Measurements from ENCODE around the gene SLC15A4. TPM values are rescaled to one million over a fixed set of nuclear protein-coding genes. Genes with fewer than 3 reads are reported as not detected.

SLC15A4 gene
- total RNA-seq, 4 donors from 2014 or later: 20.8 to 50.3 (median 43.6) TPM

DNA sequence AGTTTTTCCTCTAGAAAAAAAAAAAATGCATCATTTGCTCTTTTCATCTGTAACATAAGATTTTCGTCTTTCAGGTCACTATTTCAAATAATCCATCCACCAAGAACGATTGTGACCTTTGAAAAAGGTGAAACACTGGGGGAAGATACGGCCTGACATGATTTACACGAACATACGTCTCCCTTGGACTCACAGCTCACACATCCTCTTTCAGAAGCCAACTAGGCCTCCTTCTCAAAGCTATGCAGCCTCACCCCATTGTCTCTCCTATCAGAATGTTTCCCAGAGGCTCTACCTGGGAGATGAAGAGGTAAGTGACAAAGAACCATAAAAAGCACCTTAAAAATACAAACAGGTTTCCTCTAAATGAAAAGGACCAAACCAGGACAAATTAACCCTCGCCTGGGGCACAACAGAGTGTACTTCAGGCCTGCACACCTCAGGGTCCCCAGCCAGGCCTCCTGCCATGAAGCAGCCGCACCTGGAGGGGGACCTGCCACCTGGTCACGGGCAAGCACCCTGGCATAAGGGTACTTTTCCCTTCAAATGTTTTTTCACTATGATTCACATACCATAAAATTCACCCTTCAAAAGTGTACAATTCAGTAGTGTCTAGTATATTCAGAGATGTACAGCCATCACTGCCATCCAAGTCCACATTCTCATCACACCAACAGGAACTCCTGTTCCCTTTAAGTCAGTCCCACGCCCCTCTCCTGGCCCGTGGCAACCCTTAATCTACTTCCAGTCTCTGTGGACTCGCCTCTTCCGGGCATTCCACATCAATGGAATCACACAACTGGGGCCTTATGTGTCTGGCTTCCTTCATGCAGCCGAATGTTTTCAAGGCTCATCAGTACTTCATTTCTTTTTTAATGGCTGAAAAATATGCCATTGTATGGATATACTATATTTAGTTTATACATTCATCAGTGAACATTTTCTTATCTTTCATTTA, 5.4 kb downstream of the SLC15A4 start:
- TF ChIP-seq, protein P1, sequence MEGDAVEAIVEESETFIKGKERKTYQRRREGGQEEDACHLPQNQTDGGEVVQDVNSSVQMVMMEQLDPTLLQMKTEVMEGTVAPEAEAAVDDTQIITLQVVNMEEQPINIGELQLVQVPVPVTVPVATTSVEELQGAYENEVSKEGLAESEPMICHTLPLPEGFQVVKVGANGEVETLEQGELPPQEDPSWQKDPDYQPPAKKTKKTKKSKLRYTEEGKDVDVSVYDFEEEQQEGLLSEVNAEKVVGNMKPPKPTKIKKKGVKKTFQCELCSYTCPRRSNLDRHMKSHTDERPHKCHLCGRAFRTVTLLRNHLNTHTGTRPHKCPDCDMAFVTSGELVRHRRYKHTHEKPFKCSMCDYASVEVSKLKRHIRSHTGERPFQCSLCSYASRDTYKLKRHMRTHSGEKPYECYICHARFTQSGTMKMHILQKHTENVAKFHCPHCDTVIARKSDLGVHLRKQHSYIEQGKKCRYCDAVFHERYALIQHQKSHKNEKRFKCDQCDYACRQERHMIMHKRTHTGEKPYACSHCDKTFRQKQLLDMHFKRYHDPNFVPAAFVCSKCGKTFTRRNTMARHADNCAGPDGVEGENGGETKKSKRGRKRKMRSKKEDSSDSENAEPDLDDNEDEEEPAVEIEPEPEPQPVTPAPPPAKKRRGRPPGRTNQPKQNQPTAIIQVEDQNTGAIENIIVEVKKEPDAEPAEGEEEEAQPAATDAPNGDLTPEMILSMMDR (IDR thresholded peaks at IDR 0.05): no peak
- no peak for ATAC-seq (ENCODE audit: low FRiP score)
- DNase-seq (ENCODE audit: low spot score): no peak

DNA sequence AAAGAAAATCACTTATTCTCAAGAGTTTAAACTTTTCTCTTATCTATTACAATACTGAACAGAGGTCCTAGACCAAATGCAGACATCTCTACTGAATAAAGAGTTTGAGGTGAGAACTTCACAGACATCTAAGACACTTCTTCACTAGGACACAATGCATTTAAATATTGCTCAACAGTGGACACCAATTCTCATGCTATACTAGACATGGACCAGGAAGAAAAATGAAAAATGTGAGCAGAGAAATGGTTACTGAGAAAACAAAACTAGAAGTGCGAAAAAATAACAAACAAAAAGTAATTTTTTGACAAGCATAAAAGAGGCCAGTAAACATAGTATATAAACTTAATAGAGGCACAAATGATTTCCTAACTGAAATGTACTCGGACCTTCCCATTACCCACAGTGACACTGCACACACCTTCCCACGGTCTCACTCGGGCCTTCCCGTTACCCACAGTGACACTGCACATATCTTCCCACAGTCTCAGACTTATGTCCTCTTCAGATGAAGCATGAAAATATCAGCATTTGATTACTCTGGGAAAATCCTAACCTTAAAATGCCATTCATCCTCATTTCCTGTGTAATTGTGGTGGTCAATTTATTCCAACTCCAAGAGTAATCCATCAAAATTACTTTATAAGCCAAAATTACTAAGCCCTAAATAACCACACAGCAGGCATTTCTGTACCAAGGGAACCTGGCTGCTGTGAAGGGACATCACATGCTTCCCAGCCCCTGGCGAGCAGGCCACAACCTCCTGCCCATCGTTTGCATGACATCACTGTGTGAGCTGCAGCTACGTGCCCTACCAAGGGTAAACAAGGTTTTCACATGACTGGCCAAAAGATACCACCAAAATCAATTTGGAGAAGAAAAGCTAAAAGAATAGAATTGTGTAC, 6.4 kb downstream of the SLC15A4 start:
- DNase-seq (ENCODE audit: low spot score): no peak
- TF ChIP-seq, protein P1 (IDR thresholded peaks at IDR 0.05): no peak
- ATAC-seq (ENCODE audit: low FRiP score): no peak

DNA sequence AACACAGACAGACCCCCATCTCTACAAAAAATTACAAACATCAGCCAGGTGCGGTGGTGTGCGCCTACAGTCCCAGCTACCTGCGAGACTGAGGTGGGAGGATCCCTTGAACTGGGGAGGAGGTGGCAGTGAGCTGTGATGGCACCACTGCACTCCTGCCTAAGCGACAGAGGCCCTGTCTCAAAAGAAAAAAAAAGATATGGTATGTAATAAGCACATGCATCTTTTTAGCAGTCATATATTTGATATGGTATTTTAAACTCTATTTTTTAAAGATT, 7.2 kb downstream of the SLC15A4 start:
- DNase-seq (ENCODE audit: low spot score): no peak
- no peak for ATAC-seq (ENCODE audit: low FRiP score)
- TF ChIP-seq, protein P1 (IDR thresholded peaks at IDR 0.05): no peak

DNA sequence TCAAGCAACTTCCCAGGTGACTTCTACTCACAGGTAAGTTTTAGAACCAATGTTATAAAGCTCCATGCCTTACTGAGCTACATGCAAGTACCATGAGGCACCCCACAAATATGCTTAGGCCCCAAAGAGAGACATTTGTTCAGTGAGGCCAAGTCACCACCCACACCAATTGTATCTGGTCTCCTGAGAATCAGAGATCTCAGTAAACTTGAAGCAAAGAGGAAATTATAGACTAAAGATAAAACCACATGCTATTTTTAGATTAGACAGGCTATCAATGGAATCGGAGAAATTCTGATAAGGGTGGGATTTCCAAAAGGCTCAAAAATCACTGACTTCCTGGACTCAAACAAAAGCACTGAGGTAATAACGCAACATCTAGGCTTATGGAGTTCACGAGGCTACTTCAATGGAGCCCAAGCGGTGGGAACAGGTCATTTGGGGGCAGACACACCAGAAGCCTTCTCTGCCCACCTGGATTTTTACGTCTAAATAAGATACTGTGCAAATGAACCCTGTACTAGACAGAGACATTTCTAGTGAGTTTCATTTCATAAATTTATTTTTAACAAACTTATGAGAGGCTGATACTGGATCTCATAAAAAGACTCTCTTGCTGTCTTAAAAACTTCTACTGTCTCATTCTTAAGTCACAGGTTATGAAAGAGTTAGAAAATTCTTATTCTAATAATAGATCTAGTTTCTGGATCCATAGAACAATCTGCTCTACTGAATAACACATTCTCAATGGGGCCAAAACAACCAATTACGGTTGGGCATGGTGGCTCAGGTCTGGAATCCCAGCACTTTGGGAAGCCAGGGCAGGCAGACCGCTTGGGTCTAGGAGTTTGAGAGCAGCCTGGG, 7.7 kb downstream of the SLC15A4 start:
- no peak for ATAC-seq (ENCODE audit: low FRiP score)
- DNase-seq (ENCODE audit: low spot score): no peak
- TF ChIP-seq, protein P1 (IDR thresholded peaks at IDR 0.05): no peak

DNA sequence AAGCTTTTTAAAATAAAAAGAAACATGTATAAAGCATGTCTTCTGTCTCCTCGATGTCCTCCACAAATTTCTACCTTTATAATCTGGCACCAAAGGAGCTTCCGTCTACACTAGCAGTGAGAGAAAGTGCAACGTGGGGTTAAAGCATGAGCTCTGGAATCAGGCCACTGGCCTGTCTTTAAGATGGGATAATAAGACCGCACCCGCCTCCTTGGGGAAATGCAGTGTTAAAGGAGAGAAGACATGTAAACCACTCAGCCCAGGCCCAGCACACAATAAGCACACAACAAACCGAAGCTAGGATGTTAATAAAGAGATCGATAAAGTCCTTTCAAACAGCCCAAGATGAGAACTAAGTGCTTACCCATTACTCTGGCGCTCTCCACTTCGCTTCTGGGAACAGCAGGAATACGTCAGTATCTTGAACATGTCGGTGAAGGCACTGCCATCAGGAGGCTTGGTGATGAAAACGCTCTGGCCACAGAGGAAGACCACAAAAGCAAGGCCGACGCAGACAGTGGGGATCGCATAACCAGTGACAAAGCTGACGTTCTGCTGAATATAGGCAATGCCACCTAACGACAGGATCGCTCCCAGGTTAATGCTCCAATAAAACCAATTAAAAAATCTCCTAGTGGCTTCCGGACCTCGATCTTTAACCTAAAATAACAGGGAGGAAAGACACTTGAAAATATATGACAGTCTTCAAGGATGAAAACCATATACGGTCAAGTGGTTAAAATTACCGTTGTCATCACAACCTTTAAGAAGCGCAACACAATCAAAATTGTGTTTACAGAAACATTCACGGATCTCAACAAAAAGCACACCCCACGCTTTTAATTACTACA, 9.1 kb downstream of the SLC15A4 start:
- ATAC-seq (ENCODE audit: low FRiP score) (no peak), DNase-seq (ENCODE audit: low spot score) (no peak)
- TF ChIP-seq, protein P1 (IDR thresholded peaks at IDR 0.05): no peak

DNA sequence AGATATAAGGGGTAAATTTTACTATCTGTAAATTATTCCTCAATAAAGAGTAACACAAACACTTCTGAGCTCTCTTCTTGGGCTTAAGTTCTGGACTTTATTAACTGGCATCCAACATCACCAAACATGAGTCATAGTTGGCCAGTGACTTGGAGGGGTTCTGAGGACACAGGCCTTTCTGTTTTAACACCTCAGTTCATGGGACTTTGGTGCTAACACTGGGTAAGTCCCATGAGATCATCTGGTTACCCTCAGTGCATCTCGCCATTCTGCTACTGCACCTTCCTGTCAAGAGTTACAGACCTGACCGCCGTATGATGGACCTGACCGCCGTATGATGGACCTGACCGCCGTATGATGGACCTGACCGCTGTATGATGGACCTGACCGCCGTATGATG, 9.9 kb downstream of the SLC15A4 start:
- ATAC-seq (ENCODE audit: low FRiP score) (no peak), DNase-seq (ENCODE audit: low spot score) (no peak)
- TF ChIP-seq, protein P1 (IDR thresholded peaks at IDR 0.05): no peak
